Stomach (tissue), 9 donors: ENCODE measurements around the gene CRYBG1. TPM values are rescaled to one million over a fixed set of nuclear protein-coding genes. Genes with fewer than 3 reads are reported as not detected.

Experiments
- DNase-seq, 2 donors: peaks; one replicate each; pipeline versions ENCODE4 v3.0.0 to v3.0.0-alpha.2; 2013 to 2019
- H3K27ac ChIP-seq, 5 donors: fragments of 200-600 bp in 4 of 5; sonication (generic) in 4 of 5; one replicate each; pipeline ENCODE4 v1.5.1; 2013 to 2019; ENCODE audit warnings: mild to moderate bottlenecking in 1 of 5, moderate library complexity in 1 of 5
- H3K27me3 ChIP-seq, 3 donors: fragments of 200-600 bp; sonication (generic); one replicate each; pipeline ENCODE4 v1.5.1; 2017 to 2019; ENCODE audit warnings: mixed run types in 1 of 3
- H3K36me3 ChIP-seq, 4 donors: fragments of 200-600 bp; sonication (generic); 1 replicate in 3 of 4; 2 replicates in 1 of 4; pipeline ENCODE4 v1.5.1; 2016 to 2019
- H3K4me1 ChIP-seq, 4 donors: fragments of 200-600 bp; sonication (generic); one replicate each; pipeline ENCODE4 v1.5.1; 2016 to 2019
- H3K4me3 ChIP-seq, 4 donors: fragments of 200-600 bp; sonication (generic) in 3 of 4; one replicate each; pipeline ENCODE4 v1.5.1; 2016 to 2019; ENCODE audit warnings: mild to moderate bottlenecking in 1 of 4
- H3K9me3 ChIP-seq, 4 donors: fragments of 200-600 bp; sonication (generic); one replicate each; pipeline ENCODE4 v1.5.1; 2016 to 2019
- EP300 ChIP-seq: sonication (generic); formaldehyde crosslinking; IDR thresholded peaks from one replicate; pipeline ENCODE4 v1.6.1; 2017; ENCODE audit warnings: antibody characterized with exemption
- POLR2A ChIP-seq, 4 donors: fragments of 450-650 bp; IDR thresholded peaks; one replicate each; pipeline ENCODE4 v1.6.1; 2016; ENCODE audit warnings: antibody characterized with exemption in 4 of 4, control low read depth in 2 of 4, mild to moderate bottlenecking in 1 of 4, moderate library complexity in 1 of 4
- POLR2AphosphoS5 ChIP-seq, 3 donors: sonication (generic); formaldehyde crosslinking; IDR thresholded peaks; one replicate each; pipeline ENCODE4 v1.6.1; 2016; ENCODE audit warnings: antibody characterized with exemption in 3 of 3
- WGBS, 5 donors: extraction: QIAGEN DNeasy Blood & Tissue Kit in 3 of 5; methylation state at CpG; one replicate each; pipeline versions ENCODE4 v1.1.5 to v1.1.7; 2013 to 2018; 5-methylcytosine and 5-hydroxymethylcytosine counted together
- intact Hi-C: fragments of 100-400 bp; cut with DNase I; formaldehyde crosslinking; loops from one replicate; pipeline ENCODE4 v1.15.1; 2023; ENCODE audit warnings: low total_unique reads
- polyA plus RNA-seq, 3 donors: library from polyadenylated mRNA; stranded (reverse); fragments of 200-250 nt; gene quantifications; one replicate each; pipeline ENCODE4 v1.2.3, GENCODE V29; 2013
- total RNA-seq, 5 donors: library from RNA; depleted of rRNA; stranded (reverse); fragments of >200 nt; gene quantifications; one replicate each; pipeline versions ENCODE4 v1.1.0 to v1.2.3, GENCODE V29; 2014 to 2016
- TF ChIP-seq, protein P1 (sequence below), 7 experiments: fragments of 450-650 bp in 4 of 7; fragments of 200-600 bp in 3 of 7; sonication (generic) in 3 of 7; IDR thresholded peaks; one replicate each; pipeline ENCODE4 v1.5.1; 2016 to 2019; ENCODE audit warnings: antibody characterized with exemption in 7 of 7, control low read depth in 2 of 7, mild to moderate bottlenecking in 1 of 7
- donor health status: healthy with polysubstance abuse.
- donor health status: Bipolar disorder and iron deficiency.
- donor health status: healthy.

Gene CRYBG1
- total and polyA plus RNA-seq, 8 donors: 0.45 to 47.2 (median 9.9) TPM

DNA sequence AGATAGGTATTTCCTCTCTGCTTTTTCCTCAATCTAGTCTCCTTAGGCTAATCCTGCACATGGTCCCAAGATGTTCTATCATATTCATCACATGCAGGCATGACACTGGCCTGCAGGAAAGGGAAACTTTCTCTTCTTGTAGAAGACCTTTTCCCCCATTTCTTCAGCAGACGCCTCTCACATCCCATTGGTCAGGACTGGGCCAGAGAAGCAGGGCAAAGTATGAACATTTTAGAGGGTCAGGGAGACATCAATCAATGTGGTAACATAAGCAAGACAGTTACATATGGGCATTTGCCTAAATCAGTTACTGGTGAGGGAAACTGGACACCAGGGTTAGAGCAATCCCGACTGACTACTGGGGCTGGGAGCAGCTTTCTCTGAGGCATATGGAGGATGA is 90.1 kb downstream of the CRYBG1 start:
- DNase-seq: no peak
- H3K27ac ChIP-seq: no peak overlapping the region
- no peaks in the 10 kb centered on the region for H3K9me3 ChIP-seq
- intact Hi-C loops: no loop called here
- no peak overlapping the region for H3K4me3 ChIP-seq
- H3K4me1 ChIP-seq: peaks cover 0 to 18% (median 0%) of the 10 kb centered on the region in 4 donors
- H3K27me3 ChIP-seq: peaks cover 0 to 10% (median 0%) of the 10 kb centered on the region in 3 donors
- TF ChIP-seq POLR2A (IDR thresholded peaks at IDR 0.05) (no peak), EP300 (no peak), POLR2AphosphoS5 (IDR thresholded peaks at IDR 0.05) (no peak)
- TF ChIP-seq, protein P1, sequence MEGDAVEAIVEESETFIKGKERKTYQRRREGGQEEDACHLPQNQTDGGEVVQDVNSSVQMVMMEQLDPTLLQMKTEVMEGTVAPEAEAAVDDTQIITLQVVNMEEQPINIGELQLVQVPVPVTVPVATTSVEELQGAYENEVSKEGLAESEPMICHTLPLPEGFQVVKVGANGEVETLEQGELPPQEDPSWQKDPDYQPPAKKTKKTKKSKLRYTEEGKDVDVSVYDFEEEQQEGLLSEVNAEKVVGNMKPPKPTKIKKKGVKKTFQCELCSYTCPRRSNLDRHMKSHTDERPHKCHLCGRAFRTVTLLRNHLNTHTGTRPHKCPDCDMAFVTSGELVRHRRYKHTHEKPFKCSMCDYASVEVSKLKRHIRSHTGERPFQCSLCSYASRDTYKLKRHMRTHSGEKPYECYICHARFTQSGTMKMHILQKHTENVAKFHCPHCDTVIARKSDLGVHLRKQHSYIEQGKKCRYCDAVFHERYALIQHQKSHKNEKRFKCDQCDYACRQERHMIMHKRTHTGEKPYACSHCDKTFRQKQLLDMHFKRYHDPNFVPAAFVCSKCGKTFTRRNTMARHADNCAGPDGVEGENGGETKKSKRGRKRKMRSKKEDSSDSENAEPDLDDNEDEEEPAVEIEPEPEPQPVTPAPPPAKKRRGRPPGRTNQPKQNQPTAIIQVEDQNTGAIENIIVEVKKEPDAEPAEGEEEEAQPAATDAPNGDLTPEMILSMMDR (IDR thresholded peaks at IDR 0.05): no peak
- WGBS, 5 donors: 26 to 67% (median 53%) methylated on average over 2 of the region's 2 CpGs
- H3K36me3 ChIP-seq: no peaks in the 10 kb centered on the region

- peaks cover 0 to 10% (median 0%) of the 10 kb centered on the region in 3 donors for H3K27me3 ChIP-seq
- no peak for DNase-seq
- no peak overlapping the region for H3K4me3 ChIP-seq
- TF ChIP-seq POLR2A (IDR thresholded peaks at IDR 0.05) (no peak), POLR2AphosphoS5 (IDR thresholded peaks at IDR 0.05) (no peak), EP300 (no peak)
- H3K27ac ChIP-seq: no peak overlapping the region
- WGBS, 5 donors: 62 to 70% (median 67%) methylated on average over 7 of the region's 7 CpGs
- H3K9me3 ChIP-seq: no peaks in the 10 kb centered on the region
- H3K4me1 ChIP-seq: peaks cover 0 to 18% (median 0%) of the 10 kb centered on the region in 4 donors
- H3K36me3 ChIP-seq: no peaks in the 10 kb centered on the region
- intact Hi-C loops: no loop called here
Measured at GRCh38 chr6:106451439-106451838, 90.9 kb downstream of the CRYBG1 start.

DNA sequence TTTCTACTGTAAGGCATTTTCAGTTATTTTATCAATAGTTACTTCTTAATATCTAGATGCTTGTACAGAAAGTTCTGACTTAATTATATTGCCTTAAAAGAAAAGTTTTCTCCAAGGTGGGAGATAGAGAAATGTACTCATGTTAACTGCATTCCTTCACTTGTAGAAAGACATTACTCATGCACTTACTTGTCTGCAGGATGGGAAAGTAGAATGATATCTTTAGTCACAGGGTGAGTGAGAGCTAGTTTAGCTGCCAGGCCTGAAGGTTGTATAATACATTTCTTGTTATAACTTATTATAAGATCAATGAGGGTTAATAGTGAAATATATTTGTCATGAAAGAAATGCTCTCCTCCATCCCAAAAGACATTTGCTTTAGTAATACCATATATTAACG is 92.1 kb downstream of the CRYBG1 start:
- H3K27me3 ChIP-seq: peaks cover 0 to 10% (median 0%) of the 10 kb centered on the region in 3 donors
- DNase-seq: no peak
- no peak for TF ChIP-seq POLR2A (IDR thresholded peaks at IDR 0.05)
- TF ChIP-seq, protein P1 (IDR thresholded peaks at IDR 0.05): no peak
- TF ChIP-seq POLR2AphosphoS5 (IDR thresholded peaks at IDR 0.05): no peak
- TF ChIP-seq EP300: no peak
- WGBS, 5 donors: 0 to 87% (median 38%) methylated on average over 1 of the region's 1 CpG
- no peaks in the 10 kb centered on the region for H3K9me3 ChIP-seq
- intact Hi-C loops: no loop called here
- H3K4me3 ChIP-seq: no peak overlapping the region
- H3K4me1 ChIP-seq: peaks cover 0 to 11% (median 0%) of the 10 kb centered on the region in 4 donors
- H3K27ac ChIP-seq: no peak overlapping the region
- no peaks in the 10 kb centered on the region for H3K36me3 ChIP-seq

DNA sequence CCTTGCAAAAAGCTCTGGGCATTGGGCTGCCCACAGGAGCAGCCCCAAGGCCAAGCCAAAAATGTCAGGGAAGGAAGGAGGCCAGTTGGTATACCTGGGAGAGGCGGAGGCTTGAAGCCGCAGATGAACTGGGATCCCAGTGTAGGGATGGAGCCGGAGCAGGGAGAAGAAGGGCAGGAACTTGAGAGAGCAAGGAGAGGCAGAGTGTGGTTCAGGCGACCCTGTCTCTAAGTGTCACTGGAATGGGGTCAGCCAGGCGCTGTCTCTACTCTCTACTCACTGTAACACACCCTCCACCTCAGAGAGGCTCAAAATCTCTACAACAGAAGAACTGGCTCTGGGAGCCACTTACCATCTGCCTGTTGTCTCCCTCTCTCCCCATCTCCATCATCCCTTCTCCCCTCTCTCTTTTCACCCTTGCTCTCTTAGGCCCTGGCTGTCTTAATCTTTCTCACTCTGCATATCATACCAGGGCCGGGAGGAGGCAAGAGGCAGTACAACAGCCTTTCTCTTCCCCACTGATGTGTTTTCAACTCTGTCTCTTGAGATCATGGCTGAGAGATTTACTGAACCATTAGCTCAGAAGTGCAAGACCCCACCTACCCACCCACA is 93.3 kb downstream of the CRYBG1 start:
- H3K27me3 ChIP-seq: peaks cover 0 to 10% (median 0%) of the 10 kb centered on the region in 3 donors
- 77 to 91% (median 87%) methylated on average over 6 of the region's 6 CpGs for WGBS, 5 donors
- no peak for DNase-seq
- TF ChIP-seq, protein P1 (IDR thresholded peaks at IDR 0.05): no peak
- TF ChIP-seq POLR2AphosphoS5 (IDR thresholded peaks at IDR 0.05) (no peak), EP300 (no peak), POLR2A (IDR thresholded peaks at IDR 0.05) (no peak)
- no peak overlapping the region for H3K27ac ChIP-seq
- H3K4me1 ChIP-seq: peaks cover 0 to 11% (median 0%) of the 10 kb centered on the region in 4 donors
- no peaks in the 10 kb centered on the region for H3K9me3 ChIP-seq
- no peak overlapping the region for H3K4me3 ChIP-seq
- intact Hi-C loops: no loop called here
- H3K36me3 ChIP-seq: no peaks in the 10 kb centered on the region

GRCh38 chr6:106456756-106457155 is 96.2 kb downstream of the CRYBG1 start:
- no peak overlapping the region for H3K27ac ChIP-seq
- DNase-seq: no peak
- H3K36me3 ChIP-seq: no peaks in the 10 kb centered on the region
- intact Hi-C loops: no loop called here
- no peaks in the 10 kb centered on the region for H3K4me1 ChIP-seq
- H3K9me3 ChIP-seq: no peaks in the 10 kb centered on the region
- WGBS, 5 donors: 63 to 76% (median 73%) methylated on average over 1 of the region's 1 CpG
- H3K4me3 ChIP-seq: no peak overlapping the region
- TF ChIP-seq POLR2AphosphoS5 (IDR thresholded peaks at IDR 0.05): no peak
- no peak for TF ChIP-seq EP300
- TF ChIP-seq, protein P1 (IDR thresholded peaks at IDR 0.05): no peak
- H3K27me3 ChIP-seq: peaks cover 0 to 10% (median 0%) of the 10 kb centered on the region in 3 donors
